ENCODE results near the gene KCNIP1. TPM values are rescaled to one million over a fixed set of nuclear protein-coding genes. Genes with fewer than 3 reads are reported as not detected.

The KCNIP1 gene
- total RNA-seq, 4 donors from 2014 or later, result not detected

- no peak overlapping the region for H3K4me3 ChIP-seq (ENCODE audit: low read depth, poor library complexity, severe bottlenecking)
- intact Hi-C loops (cut with DNase I; ENCODE audit: low total_unique reads), result no loop called here
- DNase-seq (ENCODE audit: low spot score in 2 of 2), result no peak
Measured at GRCh38 chr5:170769246-170769645, 265.4 kb downstream of the KCNIP1 start.

GRCh38 chr5:170769898-170770416, 266.1 kb downstream of the KCNIP1 start:
- H3K4me3 ChIP-seq (ENCODE audit: low read depth, poor library complexity, severe bottlenecking), result no peak overlapping the region
- intact Hi-C loops (cut with DNase I; ENCODE audit: low total_unique reads), result no loop called here
- 77 to 78% methylated on average over 5 of the region's 5 CpGs for WGBS, 2 donors
- TF ChIP-seq POLR2A (IDR thresholded peaks at IDR 0.05) (no peak), CTCF (IDR thresholded peaks at IDR 0.05) (no peak)
- no peak for DNase-seq (ENCODE audit: low spot score in 2 of 2)

More at GRCh38 chr5:170769246-170769645, 265.4 kb downstream of the KCNIP1 start:
- TF ChIP-seq POLR2A (IDR thresholded peaks at IDR 0.05) (no peak), CTCF (IDR thresholded peaks at IDR 0.05) (no peak)
- WGBS, 2 donors, result 15 to 31% methylated on average over 6 of the region's 6 CpGs

GRCh38 chr5:170771496-170771895, 267.7 kb downstream of the KCNIP1 start:
- intact Hi-C loops (cut with DNase I; ENCODE audit: low total_unique reads), result no loop called here
- no peak for DNase-seq (ENCODE audit: low spot score in 2 of 2)
- 90 to 91% methylated on average over 15 of the region's 15 CpGs for WGBS, 2 donors
- TF ChIP-seq POLR2A (IDR thresholded peaks at IDR 0.05) (no peak), CTCF (IDR thresholded peaks at IDR 0.05) (no peak)
- H3K4me3 ChIP-seq (ENCODE audit: low read depth, poor library complexity, severe bottlenecking), result no peak overlapping the region

- intact Hi-C loops (cut with DNase I; ENCODE audit: low total_unique reads), result no loop called here
- no peak for DNase-seq (ENCODE audit: low spot score in 2 of 2)
- TF ChIP-seq POLR2A (IDR thresholded peaks at IDR 0.05) (no peak), CTCF (IDR thresholded peaks at IDR 0.05) (no peak)
- WGBS, 2 donors, result 78 to 84% methylated on average over 12 of the region's 12 CpGs
- no peak overlapping the region for H3K4me3 ChIP-seq (ENCODE audit: low read depth, poor library complexity, severe bottlenecking)
Measured at GRCh38 chr5:170773024-170773985, 269.5 kb downstream of the KCNIP1 start.

GRCh38 chr5:170774831-170775230, 271.0 kb downstream of the KCNIP1 start:
- intact Hi-C loops (cut with DNase I; ENCODE audit: low total_unique reads), result no loop called here
- no peak for DNase-seq (ENCODE audit: low spot score in 2 of 2)
- TF ChIP-seq POLR2A (IDR thresholded peaks at IDR 0.05) (no peak), CTCF (IDR thresholded peaks at IDR 0.05) (no peak)
- 88 to 89% methylated on average over 5 of the region's 5 CpGs for WGBS, 2 donors
- no peak overlapping the region for H3K4me3 ChIP-seq (ENCODE audit: low read depth, poor library complexity, severe bottlenecking)
